ENCODE measurements around the gene ARL8A.

DNA sequence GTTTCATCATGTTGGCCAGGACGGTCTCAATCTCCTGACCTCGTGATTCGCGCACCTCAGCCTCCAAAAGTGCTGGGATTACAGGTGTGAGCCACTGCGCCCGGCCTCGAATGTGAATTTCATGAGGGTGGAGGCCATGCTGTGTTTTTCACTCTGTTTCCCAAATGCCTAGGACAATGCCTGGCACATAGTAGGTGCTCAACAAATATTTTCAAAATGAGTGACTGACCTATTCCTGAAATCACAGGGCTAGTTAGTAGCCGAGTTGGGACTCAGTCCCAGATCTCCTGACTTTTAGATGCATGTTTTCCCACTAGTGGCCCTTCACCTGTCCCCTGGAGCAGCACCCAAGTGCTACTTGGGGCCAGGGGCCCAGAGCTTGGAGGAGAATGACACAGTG lies 28.2 kb downstream of the ARL8A start:
- TF ChIP-seq CTCF (optimal IDR thresholded peaks at IDR 0.05 in 1 of 3, IDR thresholded peaks at IDR 0.05 in 1 of 3, conservative IDR thresholded peaks at IDR 0.05 in 1 of 3; ENCODE audit: extremely low read depth in 1 of 3, insufficient read depth in 2 of 3, low read length in 3 of 3) = no peak
- no peak for TF ChIP-seq EZH2 (IDR thresholded peaks at IDR 0.05; ENCODE audit: low read length)
